NCI-H2227 (cell line): ENCODE measurements around the gene YY1.
"Not testable (repeated sequence)": the region's sequence is repeated elsewhere in the genome, so short reads cannot be mapped to it uniquely, and the experiment has no call there.

Experiments used
- DNase-seq: peaks from one replicate; lab custom pipeline; 2025; ENCODE audit not compliant: unreplicated experiment; lab: John Stamatoyannopoulos, UW

The YY1 gene

GRCh38 chr14:100241279-100241678 is 2.3 kb downstream of the YY1 start:
- no peak for DNase-seq

DNA sequence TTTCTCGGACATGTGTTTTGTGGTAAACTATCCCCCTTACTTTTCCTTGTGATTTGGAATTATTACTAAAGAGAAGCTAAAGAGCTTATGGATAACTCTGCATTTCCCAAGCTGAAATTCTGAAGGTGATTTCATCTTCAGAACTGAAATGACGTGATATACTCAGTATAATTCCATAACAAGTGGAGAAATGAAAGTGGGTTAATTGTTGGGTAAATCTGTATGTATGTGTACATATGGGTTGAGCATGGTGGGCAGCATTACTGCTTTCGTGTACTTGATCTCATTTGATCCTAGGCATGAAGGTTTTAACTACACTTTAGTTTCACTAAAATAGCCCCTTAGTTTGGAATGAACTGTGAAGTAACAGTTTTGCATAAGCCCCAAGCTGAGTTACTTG is 4.1 kb downstream of the YY1 start:
- DNase-seq = no peak

DNA sequence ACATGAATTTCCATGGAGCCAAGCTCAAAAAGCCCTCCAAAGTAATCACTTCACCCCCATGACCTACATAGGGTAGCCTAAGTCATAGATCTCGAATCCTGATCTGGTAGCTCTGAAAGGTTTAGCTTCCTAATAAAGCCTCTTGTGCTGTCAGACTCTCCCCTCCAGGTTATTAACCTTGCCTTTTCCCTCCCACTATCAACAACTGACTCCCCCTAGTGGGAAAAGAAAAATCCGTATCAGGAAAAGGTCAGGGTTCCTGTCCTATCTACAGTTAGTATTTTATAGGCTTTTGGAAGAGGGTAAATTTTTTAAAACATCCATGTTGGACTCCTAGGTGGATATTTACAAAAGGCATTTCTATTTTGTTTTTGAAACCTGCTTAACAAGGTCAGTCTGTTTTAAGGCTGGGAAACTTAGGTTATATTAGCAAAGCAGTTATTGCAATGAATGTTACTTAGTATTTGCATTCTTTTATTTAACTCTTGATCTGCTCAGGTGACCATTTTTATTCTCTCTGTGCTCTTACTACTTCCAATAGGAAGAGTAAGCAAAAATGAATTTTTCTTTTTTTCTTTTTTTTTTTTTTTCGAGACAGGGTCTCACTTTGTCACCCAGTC is 8.0 kb downstream of the YY1 start:
- DNase-seq = peak; percentile 73

- DNase-seq = no peak
Observed at GRCh38 chr14:100250732-100251465, 12.0 kb downstream of the YY1 start.

GRCh38 chr14:100252684-100253083 is 13.7 kb downstream of the YY1 start:
- no peak for DNase-seq

- DNase-seq = no peak
Observed at GRCh38 chr14:100256339-100256895, 17.5 kb downstream of the YY1 start.

- no peak for DNase-seq
Observed at GRCh38 chr14:100261621-100262020, 22.7 kb downstream of the YY1 start.

DNA sequence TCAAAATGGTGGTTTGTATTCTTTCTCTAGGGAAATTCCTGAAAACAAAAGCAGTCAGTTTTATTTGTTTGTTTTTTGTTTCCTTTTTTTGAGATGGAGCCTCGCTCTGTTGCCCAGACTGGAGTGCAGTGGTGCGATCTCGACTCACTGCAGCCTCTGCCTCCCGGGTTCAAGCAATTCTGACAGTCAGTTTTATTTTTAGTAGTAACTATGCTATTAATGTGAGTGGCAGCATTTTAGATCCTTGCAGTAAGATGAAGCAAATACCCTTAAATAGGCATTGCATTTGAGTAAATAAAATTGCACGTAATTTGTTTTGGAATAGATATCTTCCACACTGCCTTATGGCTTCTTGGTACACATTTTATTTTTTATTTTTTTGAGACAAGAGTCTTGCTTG is 23.6 kb downstream of the YY1 start:
- DNase-seq = no peak

DNA sequence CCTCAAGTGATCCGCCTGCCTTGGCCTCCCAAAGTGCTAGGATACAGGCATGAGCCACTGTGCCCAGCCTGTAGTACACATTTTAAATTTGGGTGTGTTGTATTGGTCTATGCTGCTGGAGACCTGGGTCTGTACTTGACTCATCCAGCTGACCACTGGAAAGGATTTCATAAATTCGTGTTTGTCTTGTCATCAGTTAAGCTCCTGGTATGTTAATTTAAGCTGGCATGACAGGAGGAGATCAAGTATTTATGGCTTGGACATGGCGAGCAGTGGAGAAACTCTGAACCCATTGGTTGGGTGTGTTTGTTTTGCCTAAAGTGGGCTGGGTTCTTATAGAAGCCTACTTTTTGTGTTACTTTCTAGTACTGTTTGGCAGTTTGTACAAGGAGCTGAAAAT is 24.2 kb downstream of the YY1 start:
- DNase-seq = no peak

DNA sequence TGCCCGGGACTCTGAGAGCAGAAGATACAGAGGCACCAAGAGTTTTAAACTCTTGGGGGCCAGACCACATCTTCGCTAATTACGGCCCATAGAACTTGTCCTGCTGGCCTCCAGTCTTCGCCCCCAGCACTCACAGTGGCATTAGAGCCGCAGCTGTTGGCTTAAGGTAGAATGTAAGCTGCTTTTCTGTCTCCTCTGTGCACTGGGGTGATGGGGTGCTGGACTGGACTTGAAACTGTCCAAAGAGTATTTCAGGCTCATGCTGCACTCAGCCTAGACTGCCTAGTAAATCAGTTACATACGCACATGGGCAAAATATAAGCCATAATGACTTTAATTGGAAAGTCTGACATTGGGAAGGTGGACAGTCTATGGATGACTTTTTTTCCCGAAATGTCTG is 29.0 kb downstream of the YY1 start:
- no peak for DNase-seq

DNA sequence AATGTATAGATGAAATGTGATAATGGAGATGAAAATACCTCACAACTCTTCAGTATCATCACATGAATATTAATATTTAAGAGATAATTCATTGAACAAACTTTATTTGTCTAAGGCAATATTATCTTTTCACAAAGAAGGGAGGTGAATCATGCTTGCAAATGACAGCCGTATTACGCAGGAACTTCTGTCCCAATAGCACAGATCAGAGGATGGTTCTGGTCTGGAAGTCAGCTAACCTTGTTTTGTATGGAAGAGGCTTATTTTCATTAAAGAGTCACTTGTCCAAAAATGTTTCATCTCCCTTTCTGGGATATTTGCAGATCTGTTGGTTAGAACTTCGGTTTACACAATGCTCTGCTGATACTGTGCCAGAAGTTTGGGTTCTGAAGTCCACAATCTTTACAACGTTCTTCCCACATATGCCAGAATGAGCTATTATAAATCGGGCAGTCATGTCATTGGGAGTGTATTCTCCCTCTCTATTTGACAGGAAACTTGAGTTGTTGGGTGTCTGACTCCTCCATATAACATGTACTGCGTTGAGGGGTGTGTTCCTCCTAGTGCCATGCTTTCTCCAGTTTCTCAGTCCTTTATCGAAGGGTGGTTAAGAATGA is 29.8 kb downstream of the YY1 start:
- DNase-seq = no peak

DNA sequence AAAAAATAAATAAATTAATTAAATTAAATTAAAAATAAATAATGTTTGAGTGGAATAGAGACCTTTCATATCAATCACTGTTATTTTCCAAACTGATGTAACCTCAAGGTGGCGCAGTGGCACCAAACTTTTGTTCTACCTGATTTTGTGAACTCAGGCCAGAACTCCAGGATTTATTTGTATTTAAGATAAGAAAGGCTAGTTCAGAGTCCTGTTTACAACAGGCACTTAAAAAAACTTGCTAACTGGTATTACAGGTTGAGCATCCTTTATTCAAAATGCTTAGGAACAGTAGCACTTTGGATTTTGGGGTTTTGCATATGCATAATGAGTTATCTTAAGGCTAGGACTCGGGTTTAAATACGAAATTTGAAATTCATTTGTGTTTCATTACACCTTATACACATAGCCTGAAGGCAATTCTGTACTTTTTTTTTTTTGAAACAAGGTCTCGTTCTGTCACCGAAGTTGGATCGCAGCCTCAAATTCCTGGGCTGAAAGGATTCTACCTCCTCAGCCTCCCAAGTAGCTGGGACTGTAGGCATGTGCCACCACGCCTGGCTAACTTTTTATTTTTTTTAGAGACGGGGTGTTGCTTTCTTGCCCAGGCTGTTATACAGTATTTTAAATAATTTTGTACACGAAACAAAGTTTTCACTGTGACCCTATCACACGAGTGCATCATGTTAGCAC is 32.4 kb downstream of the YY1 start:
- peak; percentile 8 for DNase-seq

DNA sequence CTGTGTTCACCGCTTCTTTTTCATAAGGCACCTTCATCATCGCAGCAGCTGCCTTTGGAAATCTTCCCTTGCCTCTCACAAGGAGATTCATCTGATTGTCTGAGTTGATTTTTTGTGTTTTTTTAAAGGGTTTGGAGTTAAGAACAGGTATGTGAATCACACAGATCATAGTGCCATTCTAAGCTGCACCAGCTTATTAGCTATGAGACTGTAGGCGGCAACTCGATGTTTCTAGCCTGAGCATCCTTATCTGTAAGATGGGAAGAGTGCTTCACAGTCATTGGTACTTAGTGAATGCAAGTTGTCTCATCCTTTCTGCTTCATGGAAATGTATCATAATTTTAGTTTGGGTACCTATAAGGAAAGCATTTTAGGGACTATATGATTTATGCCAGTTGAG is 35.3 kb downstream of the YY1 start:
- DNase-seq = no peak

DNA sequence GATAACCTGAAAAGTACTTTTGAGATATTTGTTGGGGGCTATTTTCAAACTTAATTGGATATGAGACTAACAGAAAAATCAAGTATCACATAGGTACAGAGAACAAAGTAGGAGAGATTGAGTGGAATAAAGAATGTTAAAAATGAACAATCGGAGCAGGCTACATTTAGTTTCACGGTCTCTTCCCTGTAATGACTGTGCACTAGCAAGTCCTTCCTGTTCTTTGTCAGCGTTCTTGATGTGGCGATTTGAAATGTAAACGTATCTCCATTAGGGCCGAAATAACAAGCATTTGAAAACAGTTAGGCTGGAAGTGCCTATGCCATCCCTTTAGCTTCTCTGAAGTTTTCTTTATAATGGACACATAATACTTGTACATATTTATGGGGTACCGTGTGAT is 36.3 kb downstream of the YY1 start:
- no peak for DNase-seq

DNA sequence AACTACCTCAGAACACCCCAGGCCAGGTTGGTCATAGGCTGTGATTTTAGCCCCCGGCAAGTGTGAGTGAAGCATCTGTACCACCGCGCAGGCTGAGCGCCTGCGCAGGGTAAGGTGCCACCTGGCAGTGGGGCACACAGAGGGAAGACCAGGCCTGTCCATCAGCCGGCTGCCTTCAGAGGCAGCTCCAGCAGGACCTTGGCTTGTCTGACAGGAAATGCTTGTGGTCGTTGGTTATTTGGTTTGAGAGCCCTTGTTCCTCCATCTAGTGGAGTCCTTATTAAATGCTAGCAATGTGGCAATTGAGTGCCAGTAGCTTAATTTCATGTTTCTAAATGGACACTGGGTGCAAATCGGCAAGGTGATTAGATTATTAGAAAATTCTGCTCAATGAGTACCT is 39.8 kb downstream of the YY1 start:
- no peak for DNase-seq

GRCh38 chr14:100279133-100279532 is 40.2 kb downstream of the YY1 start:
- no peak for DNase-seq

- DNase-seq = no peak
Observed at GRCh38 chr14:100279563-100279962, 40.6 kb downstream of the YY1 start.

DNA sequence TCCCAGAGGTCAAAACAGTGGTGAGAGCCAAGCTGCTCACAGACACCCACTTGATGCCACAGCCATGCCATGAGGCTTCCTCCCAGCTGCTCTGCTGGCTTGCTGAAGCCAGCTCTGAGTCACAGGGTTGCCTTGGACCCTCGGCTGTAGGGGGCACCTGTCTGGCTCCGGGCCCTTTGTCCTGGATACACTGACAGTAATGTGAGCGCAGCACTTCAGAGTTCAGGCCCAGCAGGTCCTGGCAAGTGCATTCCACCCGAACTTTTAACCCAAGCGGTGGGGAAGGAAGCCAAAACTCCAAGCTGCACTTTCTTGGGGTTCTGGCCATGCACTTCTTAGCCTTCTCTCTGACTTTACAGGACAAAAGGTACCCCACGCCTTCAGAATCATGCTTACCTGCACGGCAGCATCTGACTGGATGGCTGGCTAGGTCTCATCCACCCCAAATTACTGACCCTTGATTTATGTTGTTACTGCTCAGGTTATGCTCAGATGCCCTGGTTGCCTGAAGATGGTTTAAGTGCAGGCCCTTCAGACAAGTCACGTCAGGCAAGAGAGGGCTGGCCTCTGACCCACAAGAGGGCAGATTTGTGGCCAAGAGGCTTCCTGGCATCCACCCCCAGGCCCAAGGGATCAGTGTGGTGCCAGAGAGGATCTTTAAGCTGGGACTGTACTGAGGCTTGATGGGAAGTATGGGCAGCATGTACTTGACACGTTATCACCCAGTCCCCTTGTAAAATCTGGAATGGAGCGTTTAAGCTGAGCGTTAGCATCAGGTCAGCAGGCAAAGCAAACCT is 42.5 kb downstream of the YY1 start:
- no peak for DNase-seq

GRCh38 chr14:100282083-100282350 is 43.1 kb downstream of the YY1 start:
- DNase-seq = no peak

- DNase-seq = no peak
Observed at GRCh38 chr14:100282766-100283419, 43.9 kb downstream of the YY1 start.

- not testable (repeated sequence) for DNase-seq
Observed at GRCh38 chr14:100283436-100283835, 44.5 kb downstream of the YY1 start.
